Superior temporal gyrus (tissue), 1 donor: ENCODE measurements around the gene AP1S3.
"Not testable (repeated sequence)": the region's sequence is repeated elsewhere in the genome, so short reads cannot be mapped to it uniquely, and the experiment has no call there.

Experiments
- DNase-seq: peaks from one replicate; pipeline ENCODE4 v3.0.0-alpha.2; 2016; ENCODE audit errors: extremely low spot score

AP1S3 gene

GRCh38 chr2:223837287-223838061 is at the start of gene AP1S3:
Gene AP1S3, minus strand, starts transcription at chr2:223837582. Its CDS starts 132 bp downstream, at chr2:223837450.
- no peak for DNase-seq

- no peak for DNase-seq
These were observed 49.7 kb upstream of the AP1S3 start for GRCh38 chr2:223887127-223887526.

- DNase-seq, result no peak
These were observed 49.3 kb upstream of the AP1S3 start for GRCh38 chr2:223886726-223887125.

GRCh38 chr2:223884399-223884798 is 47.0 kb upstream of the AP1S3 start:
- DNase-seq, result no peak

- DNase-seq, result no peak
These were observed 45.3 kb upstream of the AP1S3 start for GRCh38 chr2:223882715-223883114.

- no peak for DNase-seq
These were observed 43.4 kb upstream of the AP1S3 start for GRCh38 chr2:223880796-223881195.

DNA sequence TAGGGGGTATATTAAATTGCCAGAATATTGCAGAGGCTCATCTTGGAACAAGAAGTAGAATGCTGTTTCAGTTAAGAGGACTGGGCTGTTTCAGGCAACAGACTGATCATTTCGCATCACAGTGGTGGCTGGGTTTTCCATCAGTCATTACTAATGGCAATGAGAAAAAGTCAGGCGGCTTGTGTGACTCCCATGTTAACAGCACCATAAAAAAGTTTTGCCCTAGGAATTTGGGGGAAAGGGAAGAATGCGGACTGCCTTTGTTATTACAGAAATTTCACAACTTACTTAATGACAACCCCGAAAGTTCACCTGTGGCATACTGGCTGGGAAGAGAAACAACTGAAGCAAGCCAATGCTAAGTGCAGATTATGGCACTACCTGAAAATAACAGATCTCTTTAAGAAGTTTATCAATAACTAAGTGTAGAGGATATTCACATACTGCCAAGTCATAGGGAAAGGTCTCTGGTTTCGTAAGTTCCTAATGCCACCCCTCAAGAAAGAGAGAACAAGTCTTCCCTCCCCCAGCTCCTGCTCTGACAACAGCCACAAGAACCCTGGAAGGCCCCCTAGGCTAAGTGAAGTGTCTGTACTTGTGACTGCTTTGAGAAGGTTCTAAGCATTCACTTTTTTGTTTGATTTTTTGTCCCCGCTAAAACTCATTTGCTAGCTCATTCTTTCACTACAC is 40.5 kb upstream of the AP1S3 start:
- DNase-seq, result no peak

GRCh38 chr2:223873672-223874071 is 36.3 kb upstream of the AP1S3 start:
- no peak for DNase-seq

- not testable (repeated sequence) for DNase-seq
These were observed 35.4 kb upstream of the AP1S3 start for GRCh38 chr2:223872772-223873171.

DNA sequence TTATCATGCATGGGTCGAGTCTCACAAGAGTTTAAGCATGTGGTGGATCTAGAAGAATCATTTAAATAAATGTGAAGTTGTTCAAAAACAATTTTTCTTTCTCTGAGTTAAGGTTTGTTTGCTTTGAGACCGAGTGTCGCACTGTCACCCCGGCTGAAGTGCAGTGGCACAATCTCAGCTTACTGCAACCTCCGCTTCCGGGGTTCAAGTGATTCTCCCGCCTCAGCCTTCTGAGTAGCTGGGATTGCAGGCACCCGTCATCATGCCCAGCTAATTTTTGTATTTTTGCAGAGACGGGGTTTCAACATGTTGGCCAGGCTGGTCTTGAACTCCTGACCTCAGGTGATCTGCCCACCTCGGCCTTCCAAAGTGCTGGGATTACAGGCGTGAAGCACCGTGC is 34.3 kb upstream of the AP1S3 start:
- not testable (repeated sequence) for DNase-seq

DNA sequence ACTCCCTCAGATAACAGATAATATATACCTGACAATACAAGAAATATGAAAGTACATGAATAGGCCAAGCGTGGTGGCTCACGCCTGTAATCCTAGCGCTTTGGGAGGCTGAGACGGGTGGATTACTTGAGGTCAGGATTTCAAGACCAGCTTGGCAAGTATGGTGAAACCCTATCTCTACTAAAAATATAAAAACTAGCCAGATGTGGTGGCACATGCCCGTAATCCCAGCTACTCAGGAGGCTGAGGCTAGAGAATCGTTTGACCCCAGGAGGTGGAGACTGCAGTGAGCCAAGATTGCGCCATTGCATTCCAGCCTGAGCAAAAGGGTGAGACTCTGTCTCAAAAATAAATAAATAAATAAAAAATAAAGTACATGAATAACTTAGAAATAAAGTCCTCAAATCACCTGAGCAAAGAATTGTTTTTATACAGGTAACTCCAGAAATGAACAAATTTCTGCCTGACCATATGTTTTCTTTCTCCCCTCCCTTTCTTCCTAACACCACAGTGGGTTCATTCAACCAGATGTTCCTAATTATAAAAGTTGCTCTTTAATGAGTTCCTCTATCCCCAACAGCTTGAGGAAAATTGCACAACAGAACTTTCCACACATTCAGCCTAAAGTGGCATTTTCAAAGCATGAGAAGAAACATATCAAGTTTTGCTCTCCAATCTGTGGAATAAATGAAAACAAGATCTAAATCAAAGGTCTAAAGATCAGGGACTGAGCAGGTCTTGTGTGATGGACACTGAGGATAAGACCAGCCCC is 33.6 kb upstream of the AP1S3 start:
- DNase-seq, result no peak

- DNase-seq, result no peak
These were observed 30.6 kb upstream of the AP1S3 start for GRCh38 chr2:223868005-223868404.

GRCh38 chr2:223865907-223866508 is 28.6 kb upstream of the AP1S3 start:
- no peak for DNase-seq

DNA sequence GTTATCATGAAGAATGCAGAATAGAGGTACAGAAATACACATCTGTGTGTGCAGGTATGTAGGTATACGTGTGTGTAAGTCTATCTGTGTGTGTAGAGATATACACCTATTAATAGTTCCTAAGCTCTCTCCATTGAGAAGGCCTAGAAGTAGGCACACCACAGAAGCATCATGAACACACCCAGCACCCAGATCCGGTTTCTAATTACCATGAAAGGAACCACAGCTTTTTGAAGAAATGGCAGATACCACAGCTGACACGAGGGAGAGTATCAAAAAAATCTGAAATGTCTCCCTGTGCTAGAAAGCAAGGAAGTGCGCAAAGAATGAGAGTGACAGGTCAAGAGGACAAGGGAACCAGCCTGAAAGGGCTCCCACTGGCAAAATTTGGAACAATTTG is 27.7 kb upstream of the AP1S3 start:
- DNase-seq, result no peak

- DNase-seq, result no peak
These were observed 26.1 kb upstream of the AP1S3 start for GRCh38 chr2:223863491-223863890.

DNA sequence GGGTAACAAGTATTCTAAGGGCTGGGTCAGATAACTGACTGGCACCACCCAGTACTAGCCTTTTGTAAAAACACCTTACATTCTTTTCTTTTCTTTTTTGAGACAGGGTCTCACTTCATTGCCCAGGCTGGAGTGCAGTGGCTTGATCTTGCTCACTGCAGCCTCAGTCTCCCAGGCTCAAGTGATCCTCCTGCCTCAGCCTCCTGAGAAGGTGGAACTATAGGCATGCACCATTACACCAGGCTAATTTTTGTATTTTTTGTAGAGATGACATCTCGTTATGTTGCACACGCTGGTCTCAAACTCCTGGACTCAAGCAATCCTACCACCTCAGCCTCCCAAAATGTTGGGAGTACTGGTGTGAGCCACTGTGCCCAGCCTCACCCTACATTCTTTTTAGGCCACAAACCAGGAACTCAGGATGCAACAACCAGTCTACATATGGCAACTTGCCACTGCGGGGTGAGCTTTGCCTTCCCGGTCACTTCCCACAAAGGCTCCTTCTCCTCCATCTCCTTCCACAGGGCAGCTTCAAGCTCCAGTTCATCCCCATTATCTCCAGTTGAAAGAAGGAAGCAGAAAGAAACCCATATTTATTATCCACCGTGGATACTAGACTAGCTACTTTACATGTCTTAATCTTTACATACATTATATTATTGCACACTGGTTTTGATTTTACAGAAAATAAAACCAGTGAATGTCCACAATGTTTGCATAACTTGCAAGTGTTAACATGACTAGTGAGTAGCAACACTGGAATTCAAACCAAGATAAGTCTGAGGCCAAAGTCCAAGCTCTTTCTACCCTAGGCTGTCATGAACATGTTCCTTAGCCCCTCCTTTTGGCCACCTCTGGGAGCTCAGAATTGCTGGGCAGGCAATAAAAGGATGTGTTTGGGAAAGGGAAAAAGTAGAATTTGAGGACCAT is 23.7 kb upstream of the AP1S3 start:
- no peak for DNase-seq

DNA sequence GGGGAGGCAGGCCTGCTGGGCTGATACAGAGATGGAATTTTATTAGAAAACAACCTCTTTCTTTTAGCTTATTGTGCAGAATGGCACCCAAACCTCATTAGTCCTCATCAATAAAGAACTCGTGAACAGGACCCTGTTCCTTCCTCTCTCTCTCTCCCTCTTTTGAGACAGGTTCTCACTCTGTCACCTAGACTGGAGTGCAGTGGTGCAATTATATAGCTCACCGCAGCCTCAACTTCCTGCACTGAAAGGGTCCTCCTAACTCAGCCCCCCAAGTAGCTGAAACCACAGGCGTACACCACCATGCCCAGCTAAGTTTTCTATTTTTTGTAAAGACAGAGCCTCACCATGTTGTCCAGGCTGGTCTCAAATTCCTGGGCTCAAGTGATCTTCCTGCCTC is 21.7 kb upstream of the AP1S3 start:
- no peak for DNase-seq

DNA sequence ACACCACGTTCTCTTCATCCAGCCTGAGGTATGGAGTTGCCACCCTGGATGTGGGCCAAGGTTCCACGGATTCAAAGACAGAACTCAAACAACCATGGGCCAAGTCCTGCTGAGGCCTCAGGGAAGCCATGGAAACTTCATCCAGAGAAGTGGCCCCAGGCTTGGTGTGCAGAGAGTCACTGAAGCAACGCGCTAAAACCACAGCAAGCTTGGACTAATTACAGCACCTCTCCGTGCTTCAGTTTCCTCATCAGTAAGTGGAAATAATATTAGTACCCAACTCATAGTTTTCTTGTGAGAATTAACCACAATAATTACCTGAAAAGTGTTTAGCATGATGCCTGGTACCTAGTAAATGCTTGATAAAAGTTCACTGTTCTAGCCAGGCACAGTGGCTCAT is 19.2 kb upstream of the AP1S3 start:
- no peak for DNase-seq

- DNase-seq, result no peak
These were observed 18.6 kb upstream of the AP1S3 start for GRCh38 chr2:223856021-223856420.

- no peak for DNase-seq
These were observed 18.0 kb upstream of the AP1S3 start for GRCh38 chr2:223855426-223855825.

DNA sequence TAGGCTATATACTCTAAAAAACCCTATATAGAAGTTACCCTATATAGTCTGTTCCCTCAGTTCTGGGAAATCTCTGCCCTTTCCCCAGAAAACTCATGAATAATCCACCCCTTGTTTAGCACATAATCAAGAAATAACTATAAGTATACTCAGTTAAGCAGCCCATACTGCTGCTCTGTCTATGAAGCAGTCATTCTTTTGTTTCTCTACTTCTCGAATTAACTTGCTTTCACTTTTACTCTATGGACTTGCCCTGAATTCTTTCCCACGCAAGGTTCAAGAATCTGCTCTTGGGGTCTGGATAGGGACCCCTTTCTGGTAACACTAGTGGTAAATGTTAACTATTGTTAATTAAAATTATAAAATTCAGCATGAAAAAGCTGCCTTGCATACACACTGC is 17.4 kb upstream of the AP1S3 start:
- DNase-seq, result no peak
